HepG2 (cell line): ENCODE measurements around the gene RPS6KA2. TPM values are rescaled to one million over a fixed set of nuclear protein-coding genes. Genes with fewer than 3 reads are reported as not detected.

Experiments
- AGO2 ChIP-seq: fragments of 200-400 bp; formaldehyde crosslinking; optimal IDR thresholded peaks from 2 replicates; pipeline ENCODE3; 2017; ENCODE audit warnings: mild to moderate bottlenecking, low read depth, low read length, moderate library complexity
- ELF4 ChIP-seq: sonication (generic); formaldehyde crosslinking; IDR thresholded peaks from 2 replicates; pipeline ENCODE4 v1.5.0; 2020; ENCODE audit warnings: missing genetic modification reagents, mild to moderate bottlenecking, moderate library complexity, borderline replicate concordance
- JARID2 ChIP-seq: sonication (generic); formaldehyde crosslinking; IDR thresholded peaks from 2 replicates; pipeline ENCODE4 v1.8.1; 2023; ENCODE audit warnings: missing genetic modification reagents, inconsistent platforms; ENCODE audit not compliant: insufficient replicate concordance
- LCORL ChIP-seq, 2 experiments: fragments of 450-650 bp in 1 of 2; sonication (generic) in 1 of 2; formaldehyde crosslinking in 1 of 2; IDR thresholded peaks; 2 replicates each; pipeline versions ENCODE4 v1.5.0 to v1.6.1; 2017 to 2020; ENCODE audit warnings: antibody characterized with exemption in 1 of 2, missing genetic modification reagents in 1 of 2
- MAFK ChIP-seq, 2 experiments: IDR thresholded peaks in 1 of 2; conservative IDR thresholded peaks in 1 of 2; 2 replicates each; pipeline ENCODE4 v1.6.1; 2011; ENCODE audit warnings: improper control_type of control experiment in 2 of 2, low read length in 2 of 2
- NFE2L1 ChIP-seq: sonication (generic); formaldehyde crosslinking; IDR thresholded peaks from 2 replicates; pipeline ENCODE4 v1.4.0; 2020; ENCODE audit warnings: missing genetic modification reagents, mild to moderate bottlenecking, borderline replicate concordance
- NR1H2 ChIP-seq: sonication (generic); formaldehyde crosslinking; IDR thresholded peaks from 2 replicates; pipeline ENCODE4 v1.8.1; 2022; ENCODE audit warnings: low read depth, missing genetic modification reagents, borderline replicate concordance
- NR2F2 ChIP-seq: IDR thresholded peaks from 2 replicates; pipeline ENCODE4 v1.6.1; 2012; ENCODE audit warnings: low read depth, inconsistent platforms, borderline replicate concordance
- PCBP2 ChIP-seq: fragments of 200-400 bp; formaldehyde crosslinking; optimal IDR thresholded peaks from 2 replicates; pipeline ENCODE3; 2018; ENCODE audit warnings: low read length, low read depth; ENCODE audit not compliant: poor library complexity, severe bottlenecking
- PRMT3 ChIP-seq: sonication (generic); formaldehyde crosslinking; IDR thresholded peaks from 2 replicates; pipeline ENCODE4 v1.8.1; 2022; ENCODE audit warnings: low read depth, mild to moderate bottlenecking, moderate library complexity, missing genetic modification reagents, borderline replicate concordance
- REPIN1 ChIP-seq: sonication (generic); formaldehyde crosslinking; IDR thresholded peaks from 2 replicates; pipeline ENCODE4 v1.8.0; 2022; ENCODE audit warnings: missing genetic modification reagents, low read depth, mild to moderate bottlenecking, borderline replicate concordance
- U2AF2 ChIP-seq: fragments of 200-400 bp; formaldehyde crosslinking; IDR thresholded peaks from 2 replicates; pipeline ENCODE4 v1.6.1; 2017; ENCODE audit warnings: low read depth, mild to moderate bottlenecking, low read length
- ZBTB3 ChIP-seq: sonication (generic); formaldehyde crosslinking; IDR thresholded peaks from 2 replicates; pipeline ENCODE4 v1.4.0; 2020; ENCODE audit warnings: low read depth, mild to moderate bottlenecking, moderate library complexity, missing genetic modification reagents, borderline replicate concordance
- ZFP36L1 ChIP-seq: sonication (generic); formaldehyde crosslinking; IDR thresholded peaks from 2 replicates; pipeline ENCODE4 v1.8.0; 2022; ENCODE audit warnings: mild to moderate bottlenecking, missing genetic modification reagents, moderate library complexity
- ZNF17 ChIP-seq: sonication (generic); formaldehyde crosslinking; IDR thresholded peaks from 2 replicates; pipeline ENCODE4 v1.5.0; 2020; ENCODE audit warnings: mild to moderate bottlenecking, missing genetic modification reagents
- ZNF550 ChIP-seq: sonication (generic); formaldehyde crosslinking; IDR thresholded peaks from 2 replicates; pipeline ENCODE4 v1.4.0; 2020; ENCODE audit warnings: mild to moderate bottlenecking, missing genetic modification reagents, borderline replicate concordance
- ZNF605 ChIP-seq: sonication (generic); formaldehyde crosslinking; IDR thresholded peaks from 2 replicates; pipeline ENCODE4 v1.8.0; 2022; ENCODE audit warnings: mild to moderate bottlenecking, missing genetic modification reagents
- polyA plus RNA-seq, 8 experiments: library from polyadenylated mRNA; depleted of rRNA in 3 of 8; stranded (reverse) in 7 of 8; unstranded in 1 of 8; fragments of >200 nt; fragmentation: Illumina TruSeq in 4 of 8; extraction: Trizol in 4 of 8; gene quantifications; 2 replicates each; pipeline versions ENCODE4 v1.2.1 to v1.2.3, GENCODE V29; 2011 to 2016; ENCODE audit warnings: low read depth in 4 of 8, missing spikeins in 1 of 8, mixed read lengths in 1 of 8; ENCODE audit not compliant: insufficient read depth in 1 of 8
- total RNA-seq, 5 experiments: library from RNA; depleted of rRNA; stranded (reverse); fragments of >200 nt; fragmentation: Illumina TruSeq; extraction: Trizol; gene quantifications; 2 replicates each; pipeline ENCODE4 v1.2.3, GENCODE V29; 2016; ENCODE audit warnings: low read depth in 1 of 5
- TF ChIP-seq, protein P1 (sequence below): sonication (generic); formaldehyde crosslinking; IDR thresholded peaks from 2 replicates; pipeline ENCODE4 v1.5.0; 2020; ENCODE audit warnings: mild to moderate bottlenecking, missing genetic modification reagents
- TF ChIP-seq, protein P2 (sequence below): sonication (generic); formaldehyde crosslinking; IDR thresholded peaks from 2 replicates; pipeline ENCODE4 v1.5.0; 2020; ENCODE audit warnings: missing genetic modification reagents
- TF ChIP-seq, protein P3 (sequence below): sonication (generic); formaldehyde crosslinking; IDR thresholded peaks from 2 replicates; pipeline ENCODE4 v1.4.0; 2020; ENCODE audit warnings: missing genetic modification reagents, mild to moderate bottlenecking, borderline replicate concordance
- TF ChIP-seq, protein P4 (sequence below): sonication (generic); formaldehyde crosslinking; IDR thresholded peaks from 2 replicates; pipeline ENCODE4 v1.4.0; 2020; ENCODE audit warnings: missing genetic modification reagents

The RPS6KA2 gene
- total and polyA plus RNA-seq, 2 of the 13 experiments (the other 11 are each of a cell fraction or from before 2014, with no cell fraction given) = 0.22 to 0.38 TPM

DNA sequence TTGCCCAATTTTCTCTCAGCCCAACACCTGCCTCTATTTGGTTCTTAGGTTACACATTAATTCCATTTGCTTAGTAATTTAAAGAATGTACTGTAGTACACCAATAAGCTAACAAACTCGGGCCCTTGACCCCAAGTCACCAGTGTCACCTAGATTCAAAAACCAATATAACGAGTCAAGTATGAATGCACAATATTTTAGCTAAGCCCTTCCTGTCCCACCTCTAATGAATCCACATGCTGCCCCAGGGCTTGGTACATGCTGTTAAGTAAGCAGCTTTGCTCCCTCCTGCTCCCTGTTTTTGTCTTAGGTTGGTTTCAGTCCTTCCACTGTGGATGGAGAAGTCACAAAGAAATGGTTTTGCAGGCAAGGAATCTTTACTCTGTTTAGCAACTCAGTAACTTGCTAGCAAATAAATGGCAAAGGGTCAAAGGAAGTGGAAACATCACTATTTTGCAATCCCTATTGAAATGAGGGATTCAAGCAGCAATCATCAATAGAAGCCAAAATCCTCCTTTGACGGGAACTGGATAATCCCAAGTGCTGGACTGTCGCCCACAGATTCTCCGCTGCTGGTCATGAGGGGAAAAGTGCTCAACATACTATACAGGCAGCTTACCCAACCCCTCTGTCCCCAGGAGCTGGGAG is 239.3 kb downstream of the RPS6KA2 start (continued):
- TF ChIP-seq REPIN1 (CRISPR knock-in tag) = 0 out of 2 replicates have a peak, but pooled peaks have one; percentile 55
- peak; percentile 71 for TF ChIP-seq ZNF605 (CRISPR knock-in tag)
- TF ChIP-seq U2AF2 = no peak
- peak; percentile 94 for TF ChIP-seq NR2F2
- TF ChIP-seq ELF4 (CRISPR knock-in tag) = 0 out of 2 replicates have a peak, but pooled peaks have one; percentile 14
- TF ChIP-seq, protein P1, sequence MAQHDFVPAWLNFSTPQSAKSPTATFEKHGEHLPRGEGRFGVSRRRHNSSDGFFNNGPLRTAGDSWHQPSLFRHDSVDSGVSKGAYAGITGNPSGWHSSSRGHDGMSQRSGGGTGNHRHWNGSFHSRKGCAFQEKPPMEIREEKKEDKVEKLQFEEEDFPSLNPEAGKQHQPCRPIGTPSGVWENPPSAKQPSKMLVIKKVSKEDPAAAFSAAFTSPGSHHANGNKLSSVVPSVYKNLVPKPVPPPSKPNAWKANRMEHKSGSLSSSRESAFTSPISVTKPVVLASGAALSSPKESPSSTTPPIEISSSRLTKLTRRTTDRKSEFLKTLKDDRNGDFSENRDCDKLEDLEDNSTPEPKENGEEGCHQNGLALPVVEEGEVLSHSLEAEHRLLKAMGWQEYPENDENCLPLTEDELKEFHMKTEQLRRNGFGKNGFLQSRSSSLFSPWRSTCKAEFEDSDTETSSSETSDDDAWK (CRISPR knock-in tag) = no peak
- TF ChIP-seq ZBTB3 (CRISPR knock-in tag) = no peak; the same call in 1 of the 2 replicates
- TF ChIP-seq PRMT3 (CRISPR knock-in tag) = no peak
- TF ChIP-seq NR1H2 (CRISPR knock-in tag) = no peak
- peak; percentile 67; the same call in 1 of the 2 replicates for TF ChIP-seq LCORL (IDR thresholded peaks at IDR 0.05)
- peak; percentile 94 for TF ChIP-seq LCORL (CRISPR knock-in tag; IDR thresholded peaks at IDR 0.05)
- TF ChIP-seq JARID2 (CRISPR knock-in tag) = no peak
- 0 out of 2 replicates have a peak, but pooled peaks have one; percentile 22 for TF ChIP-seq ZNF550 (CRISPR knock-in tag)
- TF ChIP-seq, protein P2, sequence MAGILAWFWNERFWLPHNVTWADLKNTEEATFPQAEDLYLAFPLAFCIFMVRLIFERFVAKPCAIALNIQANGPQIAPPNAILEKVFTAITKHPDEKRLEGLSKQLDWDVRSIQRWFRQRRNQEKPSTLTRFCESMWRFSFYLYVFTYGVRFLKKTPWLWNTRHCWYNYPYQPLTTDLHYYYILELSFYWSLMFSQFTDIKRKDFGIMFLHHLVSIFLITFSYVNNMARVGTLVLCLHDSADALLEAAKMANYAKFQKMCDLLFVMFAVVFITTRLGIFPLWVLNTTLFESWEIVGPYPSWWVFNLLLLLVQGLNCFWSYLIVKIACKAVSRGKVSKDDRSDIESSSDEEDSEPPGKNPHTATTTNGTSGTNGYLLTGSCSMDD (CRISPR knock-in tag) = no peak
- TF ChIP-seq ZNF17 (CRISPR knock-in tag) = 0 out of 2 replicates have a peak, but pooled peaks have one; percentile 23
- TF ChIP-seq PCBP2 = no peak
- TF ChIP-seq, protein P3, sequence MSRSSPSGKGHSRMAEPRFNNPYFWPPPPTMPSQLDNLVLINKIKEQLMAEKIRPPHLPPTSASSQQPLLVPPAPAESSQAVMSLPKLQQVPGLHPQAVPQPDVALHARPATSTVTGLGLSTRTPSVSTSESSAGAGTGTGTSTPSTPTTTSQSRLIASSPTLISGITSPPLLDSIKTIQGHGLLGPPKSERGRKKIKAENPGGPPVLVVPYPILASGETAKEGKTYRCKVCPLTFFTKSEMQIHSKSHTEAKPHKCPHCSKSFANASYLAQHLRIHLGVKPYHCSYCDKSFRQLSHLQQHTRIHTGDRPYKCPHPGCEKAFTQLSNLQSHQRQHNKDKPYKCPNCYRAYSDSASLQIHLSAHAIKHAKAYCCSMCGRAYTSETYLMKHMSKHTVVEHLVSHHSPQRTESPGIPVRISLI (CRISPR knock-in tag) = 0 out of 2 replicates have a peak, but pooled peaks have one; percentile 15
- TF ChIP-seq ZFP36L1 (CRISPR knock-in tag) = peak; percentile 47; the same call in 1 of the 2 replicates
- no peak for TF ChIP-seq NFE2L1 (CRISPR knock-in tag)
- TF ChIP-seq, protein P4, sequence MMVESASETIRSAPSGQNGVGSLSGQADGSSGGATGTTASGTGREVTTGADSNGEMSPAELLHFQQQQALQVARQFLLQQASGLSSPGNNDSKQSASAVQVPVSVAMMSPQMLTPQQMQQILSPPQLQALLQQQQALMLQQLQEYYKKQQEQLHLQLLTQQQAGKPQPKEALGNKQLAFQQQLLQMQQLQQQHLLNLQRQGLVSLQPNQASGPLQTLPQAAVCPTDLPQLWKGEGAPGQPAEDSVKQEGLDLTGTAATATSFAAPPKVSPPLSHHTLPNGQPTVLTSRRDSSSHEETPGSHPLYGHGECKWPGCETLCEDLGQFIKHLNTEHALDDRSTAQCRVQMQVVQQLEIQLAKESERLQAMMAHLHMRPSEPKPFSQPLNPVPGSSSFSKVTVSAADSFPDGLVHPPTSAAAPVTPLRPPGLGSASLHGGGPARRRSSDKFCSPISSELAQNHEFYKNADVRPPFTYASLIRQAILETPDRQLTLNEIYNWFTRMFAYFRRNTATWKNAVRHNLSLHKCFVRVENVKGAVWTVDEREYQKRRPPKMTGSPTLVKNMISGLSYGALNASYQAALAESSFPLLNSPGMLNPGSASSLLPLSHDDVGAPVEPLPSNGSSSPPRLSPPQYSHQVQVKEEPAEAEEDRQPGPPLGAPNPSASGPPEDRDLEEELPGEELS (CRISPR knock-in tag) = peak; percentile 93
- no peak for TF ChIP-seq MAFK (conservative IDR thresholded peaks at IDR 0.05 in 1 of 2, IDR thresholded peaks at IDR 0.05 in 1 of 2; ENCODE audit: low read length in 2 of 2)
- no peak for TF ChIP-seq AGO2
